Neural progenitor cell (in vitro differentiated cells): ENCODE data around the gene NTRK1. TPM values are rescaled to one million over a fixed set of nuclear protein-coding genes. Genes with fewer than 3 reads are reported as not detected.
A peak's percentile ranks its signal among the peaks of the same experiment; 100 is the strongest.

Experiments
- DNase-seq: peaks from one replicate; pipeline ENCODE4 v3.0.0-alpha.2; 2016; ENCODE audit warnings: low spot score
- H2AFZ ChIP-seq: fragments of 200-600 bp; sonication (generic); replicated peaks from 2 replicates; pipeline ENCODE4 v1.6.1; 2016; ENCODE audit warnings: antibody characterized with exemption
- H3F3A ChIP-seq: fragments of 200-600 bp; sonication (generic); 2 replicates; pipeline ENCODE4 v1.6.1; 2016; ENCODE audit warnings: antibody characterized with exemption, low read depth
- H3K27ac ChIP-seq: fragments of 200-600 bp; sonication (generic); 2 replicates; pipeline ENCODE4 v1.5.1; 2016; ENCODE audit warnings: mild to moderate bottlenecking
- H3K27me3 ChIP-seq: fragments of 200-600 bp; sonication (generic); 2 replicates; pipeline ENCODE4 v1.6.1; 2016; ENCODE audit warnings: mild to moderate bottlenecking, moderate library complexity
- H3K36me3 ChIP-seq: fragments of 200-600 bp; sonication (generic); 2 replicates; pipeline ENCODE4 v1.5.1; 2016
- H3K4me1 ChIP-seq: fragments of 200-600 bp; sonication (generic); 2 replicates; pipeline ENCODE4 v1.6.1; 2016; ENCODE audit warnings: mixed run types
- H3K4me2 ChIP-seq: fragments of 200-600 bp; sonication (generic); 2 replicates; pipeline ENCODE4 v1.6.1; 2016
- H3K4me3 ChIP-seq: fragments of 200-600 bp; sonication (generic); 2 replicates; pipeline ENCODE4 v1.5.1; 2016
- H3K79me2 ChIP-seq: fragments of 200-600 bp; sonication (generic); 2 replicates; pipeline ENCODE4 v1.6.1; 2016; ENCODE audit warnings: low read depth
- H3K9ac ChIP-seq: fragments of 200-600 bp; sonication (generic); 2 replicates; pipeline ENCODE4 v1.6.1; 2016
- H3K9me3 ChIP-seq: fragments of 200-600 bp; sonication (generic); 2 replicates; pipeline ENCODE4 v1.5.1; 2016; ENCODE audit warnings: low read depth
- H4K20me1 ChIP-seq: fragments of 200-600 bp; sonication (generic); 2 replicates; pipeline ENCODE4 v1.6.1; 2016; ENCODE audit warnings: low read depth
- H3K27ac Mint-ChIP-seq: 3 replicates; pipeline ENCODE4 v1.8.0; 2021; ENCODE audit warnings: mixed read lengths
- H3K27me3 Mint-ChIP-seq: 2 replicates; pipeline ENCODE4 v1.8.0; 2022; ENCODE audit warnings: low read depth, mild to moderate bottlenecking, inconsistent platforms, moderate library complexity, mixed read lengths; ENCODE audit not compliant: insufficient read depth
- H3K36me3 Mint-ChIP-seq: 3 replicates; pipeline ENCODE4 v1.8.0; 2021; ENCODE audit warnings: mixed read lengths
- H3K4me1 Mint-ChIP-seq: 3 replicates; pipeline ENCODE4 v1.8.0; 2021; ENCODE audit warnings: mixed read lengths
- H3K4me3 Mint-ChIP-seq: 3 replicates; pipeline ENCODE4 v1.8.0; 2021; ENCODE audit warnings: mild to moderate bottlenecking, moderate library complexity, mixed read lengths
- H3K9me3 Mint-ChIP-seq: 3 replicates; pipeline ENCODE4 v1.8.0; 2020; ENCODE audit warnings: mixed read lengths
- CTCF ChIP-seq: fragments of 200-600 bp; sonication (generic); IDR thresholded peaks from 2 replicates; pipeline ENCODE4 v1.5.1; 2017; ENCODE audit warnings: antibody characterized with exemption, mild to moderate bottlenecking
- EZH2 ChIP-seq: fragments of 200-600 bp; sonication (generic); IDR thresholded peaks from 2 replicates; pipeline ENCODE4 v1.6.1; 2017; ENCODE audit warnings: antibody characterized with exemption, mild to moderate bottlenecking, moderate library complexity
- EZH2phosphoT487 ChIP-seq: fragments of 200-600 bp; sonication (generic); IDR thresholded peaks from 2 replicates; pipeline ENCODE4 v1.6.1; 2017; ENCODE audit warnings: antibody characterized with exemption
- total RNA-seq: library from RNA; depleted of rRNA; stranded (reverse); fragments of >200 nt; gene quantifications from 2 replicates; pipeline ENCODE4 v1.2.3, GENCODE V29; 2015; ENCODE audit warnings: low replicate concordance

Gene NTRK1
- total RNA-seq, 1 donor from 2014 or later = not detected

GRCh38 chr1:156856282-156856785 lies 4.3 kb upstream of the NTRK1 start:
- no peak overlapping the region for H3K9ac ChIP-seq

GRCh38 chr1:156857532-156857931 lies 3.1 kb upstream of the NTRK1 start:
- H3K27ac Mint-ChIP-seq = no peak overlapping the region
- no peak overlapping the region for H2AFZ ChIP-seq
- H4K20me1 ChIP-seq = peaks cover 16% of the 10 kb centered on the region
- TF ChIP-seq EZH2 = no peak
- H3K36me3 ChIP-seq = no peaks in the 10 kb centered on the region
- H3K9ac ChIP-seq = no peak overlapping the region
- H3K27me3 ChIP-seq = peaks cover 100% of the 10 kb centered on the region
- H3K79me2 ChIP-seq = no peaks in the 10 kb centered on the region
- no peak overlapping the region for H3K4me3 Mint-ChIP-seq
- H3K4me2 ChIP-seq = no peak overlapping the region
- peaks cover 19% of the 10 kb centered on the region for H3K4me1 ChIP-seq
- peaks cover 27% of the 10 kb centered on the region for H3F3A ChIP-seq
- H3K36me3 Mint-ChIP-seq = no peaks in the 10 kb centered on the region
- no peak overlapping the region for H3K27ac ChIP-seq
- no peaks in the 10 kb centered on the region for H3K9me3 Mint-ChIP-seq
- peaks cover 48% of the 10 kb centered on the region for H3K27me3 Mint-ChIP-seq
- no peak overlapping the region for H3K4me3 ChIP-seq
- H3K4me1 Mint-ChIP-seq = peaks cover 27% of the 10 kb centered on the region
- no peak for DNase-seq
- H3K9me3 ChIP-seq = no peaks in the 10 kb centered on the region

More at GRCh38 chr1:156856282-156856785, 4.3 kb upstream of the NTRK1 start:
- Mint-ChIP-seq H3K36me3 (no peaks in the 10 kb centered on the region), H3K4me3 (no peak overlapping the region), H3K27me3 (peaks cover 40% of the 10 kb centered on the region), H3K27ac (no peak overlapping the region), H3K4me1 (peaks cover 20% of the 10 kb centered on the region), H3K9me3 (no peaks in the 10 kb centered on the region)
- Histone ChIP-seq H4K20me1 (peaks cover 12% of the 10 kb centered on the region), H3K27me3 (peaks cover 100% of the 10 kb centered on the region), H3K4me3 (no peak overlapping the region), H3K4me1 (peaks cover 19% of the 10 kb centered on the region), H3K79me2 (no peaks in the 10 kb centered on the region), H3F3A (peaks cover 27% of the 10 kb centered on the region), H2AFZ (no peak overlapping the region), H3K9me3 (no peaks in the 10 kb centered on the region), H3K27ac (no peak overlapping the region), H3K4me2 (no peak overlapping the region), H3K36me3 (no peaks in the 10 kb centered on the region)
- no peak for DNase-seq
- TF ChIP-seq EZH2phosphoT487 = no peak
- no peak for TF ChIP-seq CTCF
- no peak for TF ChIP-seq EZH2

- Mint-ChIP-seq H3K9me3 (no peaks in the 10 kb centered on the region), H3K4me1 (peaks cover 32% of the 10 kb centered on the region), H3K27ac (no peak overlapping the region), H3K27me3 (peaks cover 48% of the 10 kb centered on the region), H3K36me3 (no peaks in the 10 kb centered on the region), H3K4me3 (peak overlapping the region; percentile 76)
- peaks cover 16% of the 10 kb centered on the region for H4K20me1 ChIP-seq
- H2AFZ ChIP-seq = no peak overlapping the region
- no peaks in the 10 kb centered on the region for H3K79me2 ChIP-seq
- peak overlapping the region; percentile 88 for H3K4me2 ChIP-seq
- DNase-seq = peak; percentile 47
- no peak overlapping the region for H3K9ac ChIP-seq
- TF ChIP-seq EZH2phosphoT487 (no peak), CTCF (no peak), EZH2 (no peak)
- H3K4me3 ChIP-seq = peak overlapping the region; percentile 52
- no peaks in the 10 kb centered on the region for H3K36me3 ChIP-seq
- peaks cover 27% of the 10 kb centered on the region for H3F3A ChIP-seq
- peaks cover 19% of the 10 kb centered on the region for H3K4me1 ChIP-seq
- peaks cover 100% of the 10 kb centered on the region for H3K27me3 ChIP-seq
- H3K9me3 ChIP-seq = no peaks in the 10 kb centered on the region
- no peak overlapping the region for H3K27ac ChIP-seq
These were observed 2.1 kb upstream of the NTRK1 start for GRCh38 chr1:156858555-156858956.

GRCh38 chr1:156858959-156859522 lies 1.6 kb upstream of the NTRK1 start, which contains the start of gene INSRR:
INSRR (minus strand) TSS chr1:156859117; CDS start chr1:156858621, 496 bp downstream.
- Histone ChIP-seq H3K79me2 (no peaks in the 10 kb centered on the region), H3K9ac (no peak within 1 kb of the TSS), H2AFZ (peak within 1 kb of the TSS; percentile 28), H3K4me2 (peak within 1 kb of the TSS; percentile 88), H3F3A (peaks cover 27% of the 10 kb centered on the region), H3K4me3 (peak within 1 kb of the TSS; percentile 52), H3K4me1 (peaks cover 19% of the 10 kb centered on the region), H4K20me1 (peaks cover 16% of the 10 kb centered on the region), H3K9me3 (no peaks in the 10 kb centered on the region), H3K36me3 (no peaks in the 10 kb centered on the region), H3K27me3 (peaks cover 100% of the 10 kb centered on the region), H3K27ac (no peak within 1 kb of the TSS)
- Mint-ChIP-seq H3K4me3 (peak within 1 kb of the TSS; percentile 87), H3K27me3 (peaks cover 51% of the 10 kb centered on the region), H3K9me3 (no peaks in the 10 kb centered on the region), H3K36me3 (no peaks in the 10 kb centered on the region), H3K4me1 (peaks cover 34% of the 10 kb centered on the region), H3K27ac (no peak within 1 kb of the TSS)
- TF ChIP-seq EZH2 (peak; percentile 70), CTCF (no peak)
- peak; percentile 61 for DNase-seq
